Measurements from ENCODE around the gene LAMA5. TPM values are rescaled to one million over a fixed set of nuclear protein-coding genes. Genes with fewer than 3 reads are reported as not detected.

Gene LAMA5
- total RNA-seq, 4 donors from 2014 or later = 14.1 to 131 (median 34.5) TPM

DNA sequence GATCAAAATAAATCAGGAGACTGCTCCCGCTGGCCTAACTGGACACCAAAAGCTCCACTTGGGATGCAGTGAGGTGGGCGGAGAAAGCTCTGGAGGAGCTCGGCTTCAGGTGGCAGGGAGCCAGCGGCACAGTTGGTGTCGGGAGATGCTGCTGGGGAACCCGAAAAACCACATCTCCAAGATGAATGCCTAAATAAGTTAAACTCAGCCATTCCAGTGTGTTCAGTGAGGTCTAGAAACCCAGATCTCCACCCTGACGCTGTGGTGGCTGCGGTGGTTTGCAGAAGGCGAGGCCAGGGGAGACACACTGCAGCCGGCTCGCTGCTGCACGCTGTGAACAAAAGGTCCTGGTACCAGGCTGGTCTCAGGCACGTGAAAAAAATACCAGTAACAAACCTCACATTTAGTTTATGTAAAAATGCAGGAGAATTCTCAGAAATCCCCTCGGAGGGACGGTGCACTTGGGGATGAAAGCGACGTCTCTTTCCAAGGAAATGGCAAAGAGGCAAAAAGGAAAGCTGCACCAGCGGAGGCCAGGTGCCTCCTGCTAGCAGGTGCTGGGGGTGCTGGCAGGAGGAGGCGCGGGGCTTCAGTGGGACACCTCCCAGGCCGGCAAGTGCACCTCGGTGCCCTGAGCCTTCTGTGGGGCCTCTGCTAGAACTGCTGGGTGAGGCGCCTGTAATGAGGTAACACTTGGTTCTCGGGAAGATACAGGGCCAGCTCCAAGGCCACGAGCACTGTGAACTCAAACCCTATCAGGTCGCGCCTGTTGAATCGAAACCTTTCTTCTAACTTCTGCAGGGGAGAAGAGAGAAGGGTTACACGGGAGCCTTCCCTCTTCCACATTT is 23.4 kb upstream of the LAMA5 start:
- TF ChIP-seq, protein P1, sequence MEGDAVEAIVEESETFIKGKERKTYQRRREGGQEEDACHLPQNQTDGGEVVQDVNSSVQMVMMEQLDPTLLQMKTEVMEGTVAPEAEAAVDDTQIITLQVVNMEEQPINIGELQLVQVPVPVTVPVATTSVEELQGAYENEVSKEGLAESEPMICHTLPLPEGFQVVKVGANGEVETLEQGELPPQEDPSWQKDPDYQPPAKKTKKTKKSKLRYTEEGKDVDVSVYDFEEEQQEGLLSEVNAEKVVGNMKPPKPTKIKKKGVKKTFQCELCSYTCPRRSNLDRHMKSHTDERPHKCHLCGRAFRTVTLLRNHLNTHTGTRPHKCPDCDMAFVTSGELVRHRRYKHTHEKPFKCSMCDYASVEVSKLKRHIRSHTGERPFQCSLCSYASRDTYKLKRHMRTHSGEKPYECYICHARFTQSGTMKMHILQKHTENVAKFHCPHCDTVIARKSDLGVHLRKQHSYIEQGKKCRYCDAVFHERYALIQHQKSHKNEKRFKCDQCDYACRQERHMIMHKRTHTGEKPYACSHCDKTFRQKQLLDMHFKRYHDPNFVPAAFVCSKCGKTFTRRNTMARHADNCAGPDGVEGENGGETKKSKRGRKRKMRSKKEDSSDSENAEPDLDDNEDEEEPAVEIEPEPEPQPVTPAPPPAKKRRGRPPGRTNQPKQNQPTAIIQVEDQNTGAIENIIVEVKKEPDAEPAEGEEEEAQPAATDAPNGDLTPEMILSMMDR (IDR thresholded peaks at IDR 0.05; ENCODE audit: low read depth) = no peak

DNA sequence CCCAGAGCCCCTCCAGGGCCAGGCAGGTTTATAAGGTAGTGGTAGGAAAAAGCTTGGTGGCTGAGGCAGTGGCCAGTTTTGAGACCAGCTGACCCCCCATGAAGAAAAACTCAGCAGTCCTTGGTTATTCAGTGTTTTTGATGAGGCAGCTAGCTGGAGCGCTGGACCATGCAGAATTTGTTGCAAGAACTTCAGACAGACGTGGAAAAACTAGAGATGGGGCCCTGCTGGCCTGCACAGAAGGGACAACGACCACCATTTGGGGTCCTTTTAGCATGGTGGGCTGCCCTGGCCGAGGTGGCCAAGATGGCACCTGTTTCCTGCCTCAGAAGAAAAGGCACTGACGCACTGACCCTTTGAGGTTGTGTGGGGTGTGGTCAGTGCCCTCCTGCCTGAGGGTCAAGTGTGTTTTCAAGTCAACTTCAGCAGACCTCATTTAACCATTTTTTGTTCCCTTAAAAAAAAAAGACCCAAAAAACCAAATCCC is 22.5 kb upstream of the LAMA5 start:
- TF ChIP-seq, protein P1 (IDR thresholded peaks at IDR 0.05; ENCODE audit: low read depth) = no peak

- TF ChIP-seq, protein P1 (IDR thresholded peaks at IDR 0.05; ENCODE audit: low read depth) = no peak
Measured at GRCh38 chr20:62388839-62389600, 21.9 kb upstream of the LAMA5 start.

- TF ChIP-seq, protein P1 (IDR thresholded peaks at IDR 0.05; ENCODE audit: low read depth) = no peak
Measured at GRCh38 chr20:62387933-62388635, 21.0 kb upstream of the LAMA5 start.

DNA sequence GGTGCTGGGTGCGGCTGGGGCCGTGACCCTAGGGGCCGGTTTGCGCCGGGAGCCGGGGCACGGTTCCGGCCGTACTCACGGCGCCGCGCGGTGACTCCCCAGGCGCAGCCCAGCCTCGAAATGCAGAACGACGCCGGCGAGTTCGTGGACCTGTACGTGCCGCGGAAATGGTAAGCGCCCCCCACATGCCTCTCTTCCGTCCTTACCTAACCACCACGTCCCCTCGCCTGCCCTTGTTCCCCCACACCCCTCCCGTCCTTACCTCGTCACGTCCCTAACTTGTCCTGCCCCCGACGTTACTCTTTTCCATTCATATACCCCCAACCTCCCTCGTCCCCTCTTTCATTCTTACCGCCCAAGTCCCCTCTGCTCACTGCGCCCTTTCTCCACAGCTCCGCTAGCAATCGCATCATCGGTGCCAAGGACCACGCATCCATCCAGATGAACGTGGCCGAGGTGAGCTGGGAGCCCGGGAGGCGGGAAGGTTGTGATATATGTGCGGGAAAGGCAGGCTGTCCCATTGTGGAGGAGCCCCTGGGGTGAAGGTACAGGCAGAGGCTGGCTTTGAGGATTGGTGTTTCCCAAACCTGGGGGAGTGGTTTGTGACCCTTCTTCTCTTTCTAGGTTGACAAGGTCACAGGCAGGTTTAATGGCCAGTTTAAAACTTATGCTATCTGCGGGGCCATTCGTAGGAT is 20.3 kb upstream of the LAMA5 start:
- TF ChIP-seq, protein P1 (IDR thresholded peaks at IDR 0.05; ENCODE audit: low read depth) = no peak

DNA sequence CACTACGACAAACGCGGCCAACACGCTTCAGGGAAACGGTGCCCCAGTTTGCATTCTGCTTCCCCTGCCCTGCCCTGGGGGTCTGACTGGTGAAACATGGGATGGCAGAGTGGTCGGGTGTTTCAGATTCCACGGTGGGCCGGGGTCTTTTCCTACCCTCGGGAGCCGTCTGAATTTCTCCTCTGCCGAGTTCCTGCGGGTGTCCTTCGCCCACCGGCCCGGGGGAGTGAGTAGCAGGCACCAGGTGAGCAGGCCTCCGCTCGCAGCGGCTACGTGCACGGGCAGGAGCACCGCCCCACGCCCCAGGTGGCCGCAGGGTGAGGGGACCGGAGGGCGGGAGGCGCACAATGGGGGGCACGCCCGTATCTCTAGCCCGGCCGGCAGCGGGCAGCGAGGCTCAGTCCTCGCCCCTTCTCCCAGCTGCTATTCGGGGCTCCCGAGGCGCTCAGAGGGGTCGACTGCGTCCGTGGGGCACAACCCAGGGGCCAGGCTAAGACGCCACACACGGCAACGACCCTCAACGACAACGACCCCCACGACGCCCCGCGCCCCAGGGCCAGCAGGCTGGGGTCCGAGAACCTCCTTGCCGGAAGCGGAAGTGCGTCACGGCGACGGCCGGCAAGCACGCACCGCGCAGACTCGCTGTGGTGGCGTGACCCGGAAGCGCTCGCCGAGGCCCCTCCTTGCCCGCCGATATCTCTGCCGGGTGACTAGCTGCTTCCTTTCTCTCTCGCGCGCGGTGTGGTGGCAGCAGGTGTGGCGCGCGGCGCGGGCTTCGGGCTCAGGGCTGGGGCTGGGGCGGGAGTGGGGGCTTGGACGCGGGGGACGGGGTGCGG is 19.5 kb upstream of the LAMA5 start, which contains the start of gene RPS21:
Gene RPS21, plus strand, starts transcription at position 721 of the 836 bp plus-strand sequence. CDS start 236 bp downstream, outside the sequence.
- TF ChIP-seq, protein P1 (IDR thresholded peaks at IDR 0.05; ENCODE audit: low read depth) = no peak

Measured in subcutaneous adipose tissue (tissue), 4 donors.